ENCODE results near the gene MBNL1. TPM values are rescaled to one million over a fixed set of nuclear protein-coding genes. Genes with fewer than 3 reads are reported as not detected.

MBNL1 gene
- total RNA-seq, 1 donor from 2014 or later: 79.5 TPM

DNA sequence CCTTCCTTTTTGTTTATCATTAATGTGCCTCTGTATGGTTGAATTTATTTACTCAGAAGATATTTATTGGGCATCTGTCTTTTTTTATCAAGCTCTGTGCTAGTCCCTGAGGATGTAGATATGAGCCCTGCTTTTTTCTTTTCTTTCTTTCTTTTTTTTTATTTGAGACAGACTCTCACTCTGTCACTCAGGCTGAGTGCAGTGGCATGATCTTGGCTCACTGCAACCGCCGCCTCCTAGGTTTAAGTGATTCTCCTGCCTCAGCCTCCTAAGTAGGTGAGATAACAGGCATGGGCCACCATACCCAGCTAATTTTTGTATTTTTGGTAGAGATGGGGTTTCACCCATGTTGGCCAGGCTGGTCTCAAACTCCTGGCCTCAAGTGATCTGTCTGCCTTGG, 58.5 kb downstream of the MBNL1 start:
- no peak overlapping the region for H3K4me3 ChIP-seq (ENCODE audit: low read depth, low read length)
- H3K27me3 ChIP-seq (ENCODE audit: control insufficient read depth, insufficient read depth, low read length): no peaks in the 10 kb centered on the region
- H3K36me3 ChIP-seq (ENCODE audit: control insufficient read depth, insufficient read depth, low read length): no peaks in the 10 kb centered on the region
- DNase-seq (ENCODE audit: low read depth) (no peak), FAIRE-seq (no peak)
- TF ChIP-seq, protein P1, sequence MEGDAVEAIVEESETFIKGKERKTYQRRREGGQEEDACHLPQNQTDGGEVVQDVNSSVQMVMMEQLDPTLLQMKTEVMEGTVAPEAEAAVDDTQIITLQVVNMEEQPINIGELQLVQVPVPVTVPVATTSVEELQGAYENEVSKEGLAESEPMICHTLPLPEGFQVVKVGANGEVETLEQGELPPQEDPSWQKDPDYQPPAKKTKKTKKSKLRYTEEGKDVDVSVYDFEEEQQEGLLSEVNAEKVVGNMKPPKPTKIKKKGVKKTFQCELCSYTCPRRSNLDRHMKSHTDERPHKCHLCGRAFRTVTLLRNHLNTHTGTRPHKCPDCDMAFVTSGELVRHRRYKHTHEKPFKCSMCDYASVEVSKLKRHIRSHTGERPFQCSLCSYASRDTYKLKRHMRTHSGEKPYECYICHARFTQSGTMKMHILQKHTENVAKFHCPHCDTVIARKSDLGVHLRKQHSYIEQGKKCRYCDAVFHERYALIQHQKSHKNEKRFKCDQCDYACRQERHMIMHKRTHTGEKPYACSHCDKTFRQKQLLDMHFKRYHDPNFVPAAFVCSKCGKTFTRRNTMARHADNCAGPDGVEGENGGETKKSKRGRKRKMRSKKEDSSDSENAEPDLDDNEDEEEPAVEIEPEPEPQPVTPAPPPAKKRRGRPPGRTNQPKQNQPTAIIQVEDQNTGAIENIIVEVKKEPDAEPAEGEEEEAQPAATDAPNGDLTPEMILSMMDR (IDR thresholded peaks at IDR 0.05; ENCODE audit: insufficient read depth, low read length, severe bottlenecking): no peak

DNA sequence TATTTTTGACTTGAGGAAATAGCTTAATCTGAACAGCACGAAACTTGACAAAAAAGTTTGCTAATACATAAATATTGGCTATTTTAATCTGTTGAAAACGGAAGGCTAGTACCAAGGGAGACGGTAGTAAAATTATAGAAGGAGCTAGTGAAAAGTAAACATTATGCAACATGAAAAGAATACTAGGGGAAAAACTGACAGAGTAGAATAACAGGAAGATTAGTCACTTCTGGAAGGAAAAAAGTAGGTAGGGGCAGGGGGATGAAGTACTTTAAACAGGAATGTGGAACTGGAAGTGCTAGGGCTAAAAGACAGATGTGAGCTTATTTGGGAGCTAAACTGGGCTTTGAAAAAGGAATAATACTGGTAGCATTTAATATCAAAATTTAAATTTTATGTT, 60.1 kb downstream of the MBNL1 start:
- no peak overlapping the region for H3K4me3 ChIP-seq (ENCODE audit: low read depth, low read length)
- FAIRE-seq (no peak), DNase-seq (ENCODE audit: low read depth) (peak; percentile 92)
- H3K27me3 ChIP-seq (ENCODE audit: control insufficient read depth, insufficient read depth, low read length): no peaks in the 10 kb centered on the region
- no peaks in the 10 kb centered on the region for H3K36me3 ChIP-seq (ENCODE audit: control insufficient read depth, insufficient read depth, low read length)
- TF ChIP-seq, protein P1 (IDR thresholded peaks at IDR 0.05; ENCODE audit: insufficient read depth, low read length, severe bottlenecking): no peak

DNA sequence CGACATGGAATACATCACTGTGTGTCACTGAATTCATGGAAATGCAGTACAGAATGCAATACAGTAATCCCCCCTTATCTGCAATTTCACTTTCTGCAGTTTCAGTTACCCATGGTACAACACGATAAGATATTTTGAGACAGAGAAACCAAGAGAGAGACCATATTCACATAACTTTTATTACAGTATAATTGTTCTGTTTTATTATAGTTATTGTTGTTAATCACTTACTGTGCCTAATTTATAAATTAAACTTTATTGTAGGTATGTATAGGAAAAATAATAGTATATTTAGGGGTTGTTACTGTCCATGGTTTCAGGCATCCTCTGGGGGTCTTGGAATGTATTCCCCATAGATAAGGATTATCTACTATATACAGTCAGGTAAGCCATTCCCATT, 61.8 kb downstream of the MBNL1 start:
- peaks cover 3% of the 10 kb centered on the region for H3K36me3 ChIP-seq (ENCODE audit: control insufficient read depth, insufficient read depth, low read length)
- DNase-seq (ENCODE audit: low read depth) (no peak), FAIRE-seq (no peak)
- no peak overlapping the region for H3K4me3 ChIP-seq (ENCODE audit: low read depth, low read length)
- no peaks in the 10 kb centered on the region for H3K27me3 ChIP-seq (ENCODE audit: control insufficient read depth, insufficient read depth, low read length)
- TF ChIP-seq, protein P1 (IDR thresholded peaks at IDR 0.05; ENCODE audit: insufficient read depth, low read length, severe bottlenecking): no peak

DNA sequence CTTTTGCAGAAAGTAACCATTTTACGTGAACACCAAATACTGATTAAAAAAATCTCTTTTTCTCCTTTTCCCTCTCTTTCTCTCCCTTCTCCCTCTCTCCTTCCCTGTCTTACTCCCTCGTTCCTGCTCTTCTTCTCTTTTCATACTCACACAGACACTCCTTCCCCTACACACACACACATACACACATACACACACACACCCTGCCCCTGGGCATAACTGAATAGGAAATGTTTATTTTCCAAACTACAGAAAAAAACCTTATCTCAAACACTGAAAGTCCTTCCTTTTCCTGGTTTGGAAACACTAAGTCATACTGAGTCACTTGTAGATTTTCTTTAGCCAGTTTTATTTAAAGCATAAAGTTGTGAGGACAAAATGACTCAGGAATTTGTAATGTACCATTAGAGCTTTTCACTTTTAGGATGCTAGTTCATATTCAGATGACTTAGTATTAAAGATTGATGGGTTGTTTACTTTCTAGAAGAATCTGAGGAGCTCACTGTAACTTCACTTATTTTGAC, 62.4 kb downstream of the MBNL1 start:
- TF ChIP-seq, protein P1 (IDR thresholded peaks at IDR 0.05; ENCODE audit: insufficient read depth, low read length, severe bottlenecking): no peak
- DNase-seq (ENCODE audit: low read depth) (peak; percentile 96), FAIRE-seq (no peak)

DNA sequence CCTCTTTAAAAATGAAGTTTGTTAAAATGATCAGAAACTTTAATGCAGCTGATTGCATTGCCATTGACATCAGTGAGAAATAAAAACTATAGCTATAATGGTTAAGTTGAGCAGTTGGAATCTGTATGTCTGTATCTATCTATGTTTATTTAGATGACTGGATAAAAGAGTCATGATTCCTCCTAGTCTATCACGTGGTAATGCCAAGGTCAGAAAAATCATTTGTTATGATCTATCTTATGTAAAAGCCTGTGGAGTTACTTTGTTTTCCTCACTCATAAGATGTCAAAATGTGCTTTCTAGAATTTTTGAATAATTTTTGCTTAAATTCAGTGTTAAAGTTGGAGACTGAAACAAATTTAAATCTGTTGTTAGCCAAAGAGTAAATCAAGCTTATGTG, 63.3 kb downstream of the MBNL1 start:
- Histone ChIP-seq H3K4me3 (ENCODE audit: low read depth, low read length) (no peak overlapping the region), H3K27me3 (ENCODE audit: control insufficient read depth, insufficient read depth, low read length) (no peaks in the 10 kb centered on the region), H3K36me3 (ENCODE audit: control insufficient read depth, insufficient read depth, low read length) (peaks cover 3% of the 10 kb centered on the region)
- no peak for DNase-seq (ENCODE audit: low read depth)
- no peak for FAIRE-seq
- TF ChIP-seq, protein P1 (IDR thresholded peaks at IDR 0.05; ENCODE audit: insufficient read depth, low read length, severe bottlenecking): no peak

More for the DNA sequence above, 62.4 kb downstream of the MBNL1 start:
- Histone ChIP-seq H3K27me3 (ENCODE audit: control insufficient read depth, insufficient read depth, low read length) (no peaks in the 10 kb centered on the region), H3K4me3 (ENCODE audit: low read depth, low read length) (no peak overlapping the region), H3K36me3 (ENCODE audit: control insufficient read depth, insufficient read depth, low read length) (peaks cover 3% of the 10 kb centered on the region)

DNA sequence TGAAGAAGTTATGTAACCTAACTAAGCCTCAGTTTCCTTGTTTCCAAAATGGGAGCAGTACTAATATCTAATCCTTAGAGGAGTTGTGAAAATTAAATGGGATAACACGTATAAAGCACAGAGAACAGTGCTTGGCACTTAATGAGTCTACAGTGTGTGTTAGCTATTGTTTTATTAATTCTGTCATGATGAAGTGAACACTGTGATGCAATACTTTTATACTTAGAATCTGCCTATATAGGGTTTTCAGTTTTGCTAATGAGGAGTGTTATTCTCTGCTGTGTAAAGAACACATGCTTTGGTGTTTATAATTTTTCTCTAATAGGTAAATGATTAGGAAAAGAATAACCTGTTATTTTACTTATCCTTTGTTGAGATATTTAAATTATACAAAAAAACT, 65.2 kb downstream of the MBNL1 start:
- FAIRE-seq (no peak), DNase-seq (ENCODE audit: low read depth) (no peak)
- H3K27me3 ChIP-seq (ENCODE audit: control insufficient read depth, insufficient read depth, low read length): no peaks in the 10 kb centered on the region
- H3K4me3 ChIP-seq (ENCODE audit: low read depth, low read length): no peak overlapping the region
- TF ChIP-seq, protein P1 (IDR thresholded peaks at IDR 0.05; ENCODE audit: insufficient read depth, low read length, severe bottlenecking): no peak
- H3K36me3 ChIP-seq (ENCODE audit: control insufficient read depth, insufficient read depth, low read length): peaks cover 3% of the 10 kb centered on the region
